ENCODE results near the gene CENPS. TPM values are rescaled to one million over a fixed set of nuclear protein-coding genes. Genes with fewer than 3 reads are reported as not detected.
A peak's percentile ranks its signal among the peaks of the same experiment; 100 is the strongest.

The CENPS gene
- total and polyA plus RNA-seq, 2 of the 13 experiments (the other 11 are each of a cell fraction or from before 2014, with no cell fraction given) = 3.3 to 22.0 TPM

DNA sequence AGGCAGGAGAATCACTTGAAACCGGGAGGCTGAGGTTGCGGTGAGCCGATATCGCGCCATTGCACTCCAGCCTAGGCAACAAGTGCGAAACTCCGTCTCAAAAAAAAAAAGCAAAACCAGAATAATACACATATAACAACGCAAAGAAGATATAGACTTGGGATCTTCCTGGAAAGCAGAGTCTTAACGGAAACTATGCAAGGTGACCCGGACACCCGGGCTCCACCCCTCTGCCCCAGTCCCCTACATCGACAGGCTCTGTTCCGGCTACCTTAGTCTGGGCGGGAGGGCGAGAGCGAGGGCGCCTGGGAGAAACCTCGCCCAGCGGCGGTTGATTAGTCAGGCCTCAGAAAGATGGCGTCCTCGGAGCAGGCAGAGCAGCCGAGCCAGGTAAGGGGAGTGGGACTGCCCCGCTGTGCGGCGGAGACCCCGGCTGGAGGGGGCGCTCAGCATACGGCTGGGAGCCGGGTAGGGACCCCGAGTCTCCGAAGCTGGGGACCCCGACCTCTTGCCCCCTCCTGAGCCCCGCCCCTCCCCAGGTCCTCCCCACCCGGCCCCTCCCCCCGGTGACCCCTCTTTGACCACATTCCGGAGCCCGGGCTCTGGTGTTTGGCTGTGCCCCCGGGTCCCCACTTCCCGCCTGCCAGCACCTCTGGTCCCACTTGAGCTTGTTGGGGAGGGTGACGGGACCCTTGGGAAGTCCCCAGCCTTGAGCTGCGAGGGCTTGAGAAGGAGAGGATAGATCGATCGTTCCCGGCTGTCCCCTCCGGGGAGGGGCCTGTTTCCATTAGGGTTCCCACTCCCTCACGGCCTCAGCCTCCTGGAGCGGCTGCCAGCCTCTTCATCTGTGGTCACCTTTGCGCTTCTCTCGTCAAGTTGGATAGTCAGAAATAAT is 44.6 kb downstream of the CENPS start, which contains the start of gene PEX14 (continued):
- TF ChIP-seq FOXC1 (CRISPR knock-in tag; IDR thresholded peaks at IDR 0.05; ENCODE audit: borderline replicate concordance) = no peak

DNA sequence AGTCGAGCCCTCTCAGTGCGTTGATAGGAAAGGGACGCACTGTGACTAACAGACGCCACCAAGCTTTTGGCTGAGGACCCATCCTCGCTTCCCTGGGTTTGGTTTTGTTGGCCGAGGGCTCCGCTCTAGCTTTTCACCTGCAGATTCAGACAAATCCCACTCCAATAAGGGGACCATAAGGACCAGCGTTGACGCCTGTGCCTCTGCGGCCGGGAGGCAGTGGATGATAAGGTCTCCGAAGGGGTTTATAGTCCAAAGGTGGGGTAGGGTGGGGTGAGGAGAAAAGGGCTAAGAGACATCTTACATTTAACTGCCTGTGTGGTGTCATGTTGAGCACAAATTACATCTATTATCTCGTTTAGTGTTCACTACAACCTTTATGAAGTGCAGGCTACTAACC is 45.3 kb downstream of the CENPS start:
- ChIA-PET POLR2A (interaction anchor here (0.6 kb wide), 2 partner anchors 16 to 1103 kb away, joined by 3 read pairs; no protein-coding TSS in a partner anchor), CTCF (ENCODE audit: low intra/inter-chr PET ratio, low total read pairs) (interaction anchor here (1.1 kb wide), 1 partner anchor 45 kb away, joined by 3 read pairs; the partner anchor contains the start of gene CENPS)
- Histone ChIP-seq H2AFZ (ENCODE audit: low read length) (no peak overlapping the region), H3K4me1 (ENCODE audit: insufficient read depth, low read length) (peaks cover 45% of the 10 kb centered on the region), H3K79me2 (ENCODE audit: insufficient read depth, low read length) (peaks cover 51% of the 10 kb centered on the region), H4K20me1 (ENCODE audit: insufficient read depth, low read length) (no peaks in the 10 kb centered on the region), H3K9me3 (ENCODE audit: low read length) (no peaks in the 10 kb centered on the region), H3K27me3 (ENCODE audit: control insufficient read depth in 1 of 2, insufficient read depth in 2 of 2, low read length in 2 of 2) (no peaks in the 10 kb centered on the region; a peak in 1 of 5 replicates), H3K4me2 (ENCODE audit: low read depth, low read length) (peak overlapping the region; percentile 89), H3K36me3 (replicated peaks in 1 of 2; ENCODE audit: control insufficient read depth in 1 of 2, insufficient read depth in 2 of 2, low read length in 2 of 2) (0 out of 5 replicates have a peak, but pooled peaks cover 2 to 4% of the 10 kb centered on the region in 2 experiments), H3K27ac (ENCODE audit: extremely low read length, insufficient read depth, low read length) (peak overlapping the region; percentile 71), H3K9ac (ENCODE audit: insufficient read depth, low read depth, low read length) (peak overlapping the region; percentile 78), H3K4me3 (replicated peaks in 1 of 3; ENCODE audit: insufficient read depth in 1 of 3, low read depth in 2 of 3, low read length in 3 of 3) (peak overlapping the region; percentile 88 to 93 (median 88))
- no peak for FAIRE-seq
- no peak for DNase-seq (ENCODE audit: low spot score)
- no peak for ATAC-seq
- TF ChIP-seq ZNF12 (CRISPR knock-in tag; IDR thresholded peaks at IDR 0.05) = 0 out of 2 replicates have a peak, but pooled peaks have one; percentile 38
- TF ChIP-seq, protein P1, sequence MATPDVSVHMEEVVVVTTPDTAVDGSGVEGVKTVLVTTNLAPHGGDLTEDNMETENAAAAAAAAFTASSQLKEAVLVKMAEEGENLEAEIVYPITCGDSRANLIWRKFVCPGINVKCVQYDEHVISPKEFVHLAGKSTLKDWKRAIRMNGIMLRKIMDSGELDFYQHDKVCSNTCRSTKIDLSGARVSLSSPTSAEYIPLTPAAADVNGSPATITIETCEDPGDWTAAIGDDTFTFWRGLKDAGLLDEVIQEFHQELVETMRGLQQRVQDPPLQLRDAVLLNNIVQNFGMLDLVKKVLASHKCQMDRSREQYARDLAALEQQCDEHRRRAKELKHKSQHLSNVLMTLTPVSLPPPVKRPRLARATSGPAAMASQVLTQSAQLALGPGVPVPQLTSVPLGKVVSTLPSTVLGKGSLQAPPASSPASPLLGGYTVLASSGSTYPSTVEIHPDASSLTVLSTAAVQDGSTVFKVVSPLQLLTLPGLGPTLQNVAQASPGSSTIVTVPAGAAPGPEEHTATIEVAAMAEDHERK (CRISPR knock-in tag; IDR thresholded peaks at IDR 0.05; ENCODE audit: low read depth) = no peak
- TF ChIP-seq POLR2G (IDR thresholded peaks at IDR 0.05; ENCODE audit: low read depth, low read length) = no peak
- no peak for TF ChIP-seq ZNF234 (CRISPR knock-in tag; conservative IDR thresholded peaks at IDR 0.05)
- no peak for TF ChIP-seq ZSCAN31 (CRISPR knock-in tag; IDR thresholded peaks at IDR 0.05; ENCODE audit: low read depth)
- TF ChIP-seq KDM5A (IDR thresholded peaks at IDR 0.05; ENCODE audit: borderline replicate concordance, low read length) = peak; percentile 31; the same call in 1 of the 2 replicates
- no peak for TF ChIP-seq JUND (CRISPR knock-in tag; IDR thresholded peaks at IDR 0.05)
- TF ChIP-seq SALL1 (CRISPR knock-in tag; IDR thresholded peaks at IDR 0.05) = 0 out of 2 replicates have a peak, but pooled peaks have one; percentile 5
- TF ChIP-seq HNF4A (CRISPR knock-in tag; IDR thresholded peaks at IDR 0.05) = 0 out of 2 replicates have a peak, but pooled peaks have one; percentile 9
- intact Hi-C loops (cut with micrococcal nuclease; ENCODE audit: unreplicated experiment) = loop anchor here (1.0 kb wide), 1 partner anchor 19 kb away; no protein-coding TSS in a partner anchor
- in situ Hi-C loops (cut with HindIII; ENCODE audit: extremely low pct_ligation_motif_present, low pct_unique_long_range_greater_than_20kb) = loop anchor here (10.0 kb wide), 1 partner anchor 91 kb away; no protein-coding TSS in a partner anchor
- BruUV-seq (replicated peaks) = no TSS peak
- 0% methylated on average over 5 of the region's 13 CpGs for WGBS (ENCODE audit: low lambda C conversion rate)
